SK-N-SH treated with all-trans-retinoic acid at 6 μM for 48 hours (cell line): ENCODE results near the gene PERM1.

Source experiments
- ATAC-seq: fragments of 200-7000 bp; cut with Tn5 transposase; 3 replicates; pipeline ENCODE4 v1.9.1; 2020; ENCODE audit warnings: mild to moderate bottlenecking, moderate library complexity
- ARNTL ChIP-seq: fragments of 450-650 bp; formaldehyde crosslinking; IDR thresholded peaks from 2 replicates; pipeline ENCODE4 v1.5.0; 2020; ENCODE audit warnings: low read depth, mild to moderate bottlenecking, moderate library complexity, borderline replicate concordance
- BACH2 ChIP-seq: fragments of 250-450 bp; sonication (Bioruptor Pico); IDR thresholded peaks from 2 replicates; pipeline ENCODE4 v1.9.0; 2021; ENCODE audit warnings: mild to moderate bottlenecking, borderline replicate concordance
- CREB5 ChIP-seq: fragments of 250-450 bp; sonication (Bioruptor Pico); IDR thresholded peaks from 2 replicates; pipeline ENCODE4 v1.5.1; 2020; ENCODE audit warnings: low read depth, mild to moderate bottlenecking, moderate library complexity
- CSDC2 ChIP-seq: fragments of 250-450 bp; sonication (Bioruptor Pico); IDR thresholded peaks from 2 replicates; pipeline ENCODE4 v1.5.0; 2020; ENCODE audit warnings: mild to moderate bottlenecking, moderate library complexity
- ESRRG ChIP-seq: fragments of 250-450 bp; sonication (Bioruptor Pico); IDR thresholded peaks from 2 replicates; pipeline ENCODE4 v1.6.1; 2021; ENCODE audit warnings: mild to moderate bottlenecking
- GLIS3 ChIP-seq: fragments of 250-450 bp; sonication (Bioruptor Pico); IDR thresholded peaks from 2 replicates; pipeline ENCODE4 v1.5.0; 2020; ENCODE audit warnings: mild to moderate bottlenecking, moderate library complexity
- ISL1 ChIP-seq: fragments of 250-450 bp; sonication (Bioruptor Pico); IDR thresholded peaks from 2 replicates; pipeline ENCODE4 v2.1.2; 2022; ENCODE audit warnings: mild to moderate bottlenecking, moderate library complexity
- OSR1 ChIP-seq: fragments of 250-450 bp; sonication (Bioruptor Pico); IDR thresholded peaks from 2 replicates; pipeline ENCODE4 v1.8.0; 2022; ENCODE audit warnings: moderate library complexity, mild to moderate bottlenecking, inconsistent platforms
- POU6F1 ChIP-seq: fragments of 250-450 bp; sonication (Bioruptor Pico); IDR thresholded peaks from 2 replicates; pipeline ENCODE4 v1.8.0; 2021; ENCODE audit warnings: low read depth, mild to moderate bottlenecking, moderate library complexity, borderline replicate concordance
- PPARA ChIP-seq: fragments of 250-450 bp; sonication (Bioruptor Pico); IDR thresholded peaks from 2 replicates; pipeline ENCODE4 v1.5.0; 2020; ENCODE audit warnings: mild to moderate bottlenecking, borderline replicate concordance
- RARB ChIP-seq: fragments of 250-450 bp; sonication (Bioruptor Pico); IDR thresholded peaks from 2 replicates; pipeline ENCODE4 v1.8.0; 2021; ENCODE audit warnings: mild to moderate bottlenecking, moderate library complexity
- SNAI2 ChIP-seq: fragments of 250-450 bp; sonication (Bioruptor Pico); IDR thresholded peaks from 2 replicates; pipeline ENCODE4 v1.5.0; 2020; ENCODE audit warnings: mild to moderate bottlenecking, moderate library complexity
- TCF4 ChIP-seq: fragments of 250-450 bp; sonication (Bioruptor Pico); IDR thresholded peaks from 2 replicates; pipeline ENCODE4 v1.8.0; 2021; ENCODE audit warnings: mild to moderate bottlenecking, moderate library complexity, borderline replicate concordance
- TOX ChIP-seq: fragments of 250-450 bp; sonication (Bioruptor Pico); IDR thresholded peaks from 2 replicates; pipeline ENCODE4 v1.8.0; 2021; ENCODE audit warnings: mild to moderate bottlenecking, moderate library complexity, borderline replicate concordance
- TSHZ2 ChIP-seq: fragments of 250-450 bp; sonication (Bioruptor Pico); IDR thresholded peaks from 2 replicates; pipeline ENCODE4 v1.5.0; 2020; ENCODE audit warnings: mild to moderate bottlenecking, moderate library complexity
- ZC3H10 ChIP-seq: fragments of 250-450 bp; sonication (Bioruptor Pico); IDR thresholded peaks from 2 replicates; pipeline ENCODE4 v1.5.1; 2021; ENCODE audit warnings: mild to moderate bottlenecking, moderate library complexity
- ZFP3 ChIP-seq: fragments of 250-450 bp; sonication (Bioruptor Pico); IDR thresholded peaks from 2 replicates; pipeline ENCODE4 v1.5.0; 2020; ENCODE audit warnings: mild to moderate bottlenecking, moderate library complexity
- ZFP30 ChIP-seq: fragments of 450-650 bp; formaldehyde crosslinking; IDR thresholded peaks from 2 replicates; pipeline ENCODE4 v1.5.0; 2022; ENCODE audit warnings: mild to moderate bottlenecking, moderate library complexity
- ZNF565 ChIP-seq: fragments of 450-650 bp; formaldehyde crosslinking; conservative IDR thresholded peaks from 2 replicates; pipeline ENCODE4 v1.5.0; 2020; ENCODE audit warnings: low read depth, mild to moderate bottlenecking, moderate library complexity
- ZNF70 ChIP-seq: fragments of 450-650 bp; formaldehyde crosslinking; IDR thresholded peaks from 2 replicates; pipeline ENCODE4 v1.5.0; 2020; ENCODE audit warnings: mild to moderate bottlenecking, moderate library complexity
- ZNF8 ChIP-seq: fragments of 450-650 bp; formaldehyde crosslinking; IDR thresholded peaks from 2 replicates; pipeline ENCODE4 v1.5.0; 2020; ENCODE audit warnings: mild to moderate bottlenecking, moderate library complexity

The PERM1 gene

GRCh38 chr1:1022302-1023009 lies 40.6 kb upstream of the PERM1 start:
- no peak for TF ChIP-seq ISL1 (CRISPR knock-in tag)
- no peak for TF ChIP-seq TSHZ2 (CRISPR knock-in tag)
- no peak for TF ChIP-seq BACH2
- no peak for TF ChIP-seq CREB5 (CRISPR knock-in tag)
- TF ChIP-seq ZNF8 (CRISPR knock-in tag), result no peak
- TF ChIP-seq RARB, result no peak
- no peak for TF ChIP-seq POU6F1
- no peak for TF ChIP-seq ZNF565
- no peak for TF ChIP-seq ESRRG (CRISPR knock-in tag)
- TF ChIP-seq PPARA (CRISPR knock-in tag), result no peak
- no peak for TF ChIP-seq TCF4 (CRISPR knock-in tag)
- no peak for TF ChIP-seq GLIS3 (CRISPR knock-in tag)
- no peak for TF ChIP-seq CSDC2 (CRISPR knock-in tag)
- TF ChIP-seq OSR1 (CRISPR knock-in tag), result no peak
- ATAC-seq, result no peak

GRCh38 chr1:1021920-1022259 lies 40.0 kb upstream of the PERM1 start:
- no peak for ATAC-seq
- TF ChIP-seq OSR1 (CRISPR knock-in tag), result no peak
- no peak for TF ChIP-seq ZFP3 (CRISPR knock-in tag)
- no peak for TF ChIP-seq GLIS3 (CRISPR knock-in tag)
- TF ChIP-seq ZFP30 (CRISPR knock-in tag), result no peak
- TF ChIP-seq ARNTL, result no peak
- no peak for TF ChIP-seq TOX (CRISPR knock-in tag)
- TF ChIP-seq TCF4 (CRISPR knock-in tag), result no peak
- no peak for TF ChIP-seq ZNF565
- no peak for TF ChIP-seq POU6F1
- no peak for TF ChIP-seq ISL1 (CRISPR knock-in tag)
- no peak for TF ChIP-seq PPARA (CRISPR knock-in tag)
- TF ChIP-seq BACH2, result no peak
- no peak for TF ChIP-seq ZNF70 (CRISPR knock-in tag)
- no peak for TF ChIP-seq ZC3H10
- TF ChIP-seq, all 23 proteins: peak for 0

GRCh38 chr1:1021010-1021919 lies 39.4 kb upstream of the PERM1 start:
- TF ChIP-seq ESRRG (CRISPR knock-in tag) (no peak), ZNF70 (CRISPR knock-in tag) (no peak), ISL1 (CRISPR knock-in tag) (no peak), SNAI2 (CRISPR knock-in tag) (no peak), TCF4 (CRISPR knock-in tag) (no peak), PPARA (CRISPR knock-in tag) (no peak), OSR1 (CRISPR knock-in tag) (no peak), ZC3H10 (no peak)
- peak; percentile 43 for ATAC-seq
